OCI-LY1 (cell line): ENCODE measurements around the gene BLOC1S1.

ENCODE experiments used
- H2AFZ ChIP-seq: fragments of 200-600 bp; sonication (generic), shearing (Covaris generic); 2 replicates; pipeline ENCODE4 v1.6.0; 2014; ENCODE audit warnings: antibody characterized with exemption, mild to moderate bottlenecking, low read length
- H3F3A ChIP-seq: fragments of 200-600 bp; sonication (generic), shearing (Covaris generic); 2 replicates; pipeline ENCODE4 v1.6.0; 2014; ENCODE audit warnings: mild to moderate bottlenecking, antibody characterized with exemption, low read length, moderate library complexity; ENCODE audit not compliant: insufficient read depth
- H3K27ac ChIP-seq: fragments of 200-600 bp; sonication (generic); 2 replicates; pipeline ENCODE4 v1.5.1; 2014; ENCODE audit warnings: low read length, mixed run types, mild to moderate bottlenecking, low read depth; ENCODE audit not compliant: poor library complexity, severe bottlenecking
- H3K27me3 ChIP-seq: fragments of 200-600 bp; sonication (generic); 2 replicates; pipeline ENCODE4 v1.6.0; 2014; ENCODE audit warnings: antibody characterized with exemption, mild to moderate bottlenecking, low read length, moderate library complexity; ENCODE audit not compliant: insufficient read depth
- H3K36me3 ChIP-seq: fragments of 200-600 bp; sonication (generic); 2 replicates; pipeline ENCODE4 v1.6.1; 2014; ENCODE audit warnings: mild to moderate bottlenecking, antibody characterized with exemption, low read length, moderate library complexity, mixed read lengths; ENCODE audit not compliant: insufficient read depth
- H3K4me1 ChIP-seq: fragments of 200-600 bp; sonication (generic); 2 replicates; pipeline ENCODE4 v1.5.1; 2014; ENCODE audit warnings: mild to moderate bottlenecking, low read length, moderate library complexity; ENCODE audit not compliant: insufficient read depth, severe bottlenecking
- H3K4me2 ChIP-seq: fragments of 200-600 bp; sonication (generic), shearing (Covaris generic); 2 replicates; pipeline ENCODE4 v1.6.1; 2014; ENCODE audit warnings: low read length
- H3K4me3 ChIP-seq: fragments of 200-600 bp; sonication (generic); 2 replicates; pipeline ENCODE4 v1.5.1; 2014; ENCODE audit warnings: low read length, low read depth, mild to moderate bottlenecking, mixed read lengths; ENCODE audit not compliant: poor library complexity, severe bottlenecking
- H3K79me2 ChIP-seq: fragments of 200-600 bp; shearing (Covaris generic); 2 replicates; pipeline ENCODE4 v1.6.1; 2016; ENCODE audit warnings: mixed run types, low read length, mixed read lengths; ENCODE audit not compliant: insufficient read depth
- H3K9ac ChIP-seq: fragments of 200-600 bp; sonication (generic), shearing (Covaris generic); 2 replicates; pipeline ENCODE4 v1.6.1; 2014; ENCODE audit warnings: mild to moderate bottlenecking, low read length, mixed read lengths
- H3K9me2 ChIP-seq: fragments of 200-600 bp; sonication (generic), shearing (Covaris generic); 2 replicates; pipeline ENCODE4 v1.6.1; 2014; ENCODE audit warnings: low read depth, mild to moderate bottlenecking, low read length, mixed read lengths
- H3K9me3 ChIP-seq: fragments of 200-600 bp; shearing (Covaris generic); 2 replicates; pipeline ENCODE4 v1.6.1; 2014; ENCODE audit warnings: low read length, mixed read lengths
- H4K20me1 ChIP-seq: fragments of 200-600 bp; sonication (generic), shearing (Covaris generic); 2 replicates; pipeline ENCODE4 v1.6.0; 2016; ENCODE audit warnings: mild to moderate bottlenecking, low read length; ENCODE audit not compliant: insufficient read depth
- EZH2 ChIP-seq: fragments of 200-600 bp; sonication (generic), shearing (Covaris generic); IDR thresholded peaks from 2 replicates; pipeline ENCODE4 v1.8.0; 2017; ENCODE audit warnings: borderline replicate concordance, mixed run types, mild to moderate bottlenecking, antibody characterized with exemption, low read length, moderate library complexity, mixed read lengths
- TF ChIP-seq, protein P1 (sequence below): fragments of 200-600 bp; sonication (generic), shearing (Covaris generic); IDR thresholded peaks from 2 replicates; pipeline ENCODE4 v1.5.1; 2017; ENCODE audit warnings: mild to moderate bottlenecking, antibody characterized with exemption, low read length, moderate library complexity, mixed read lengths

The BLOC1S1 gene

DNA sequence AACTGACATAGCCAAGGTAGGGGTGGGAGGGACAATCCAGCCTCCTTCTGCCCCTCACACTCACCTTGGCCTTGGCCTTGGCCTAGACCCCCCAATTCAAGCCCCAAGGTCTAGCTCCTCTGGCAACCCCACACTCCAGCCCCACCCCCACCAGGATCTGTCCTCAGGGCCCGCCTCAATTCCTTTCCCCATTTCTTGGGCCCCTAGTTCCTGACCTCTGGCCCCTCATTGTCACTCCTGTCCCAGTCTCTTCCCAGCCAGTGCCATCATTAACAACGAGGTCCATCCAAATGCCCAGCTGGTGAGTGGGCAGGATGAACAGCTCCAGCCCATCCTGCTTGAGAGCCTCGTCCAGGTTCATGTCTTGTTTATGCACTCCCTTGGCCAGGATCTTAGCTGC, 20.2 kb downstream of the BLOC1S1 start:
- Histone ChIP-seq H3K9me3 (no peaks in the 10 kb centered on the region), H4K20me1 (no peaks in the 10 kb centered on the region), H3K27ac (no peak overlapping the region), H3K79me2 (no peaks in the 10 kb centered on the region), H3K9ac (no peak overlapping the region), H3K9me2 (no peaks in the 10 kb centered on the region), H3K4me3 (no peak overlapping the region), H3K4me2 (no peak overlapping the region), H2AFZ (no peak overlapping the region), H3K36me3 (no peaks in the 10 kb centered on the region), H3K27me3 (no peaks in the 10 kb centered on the region), H3F3A (no peaks in the 10 kb centered on the region), H3K4me1 (peaks cover 14% of the 10 kb centered on the region)
- no peak for TF ChIP-seq EZH2
- TF ChIP-seq, protein P1, sequence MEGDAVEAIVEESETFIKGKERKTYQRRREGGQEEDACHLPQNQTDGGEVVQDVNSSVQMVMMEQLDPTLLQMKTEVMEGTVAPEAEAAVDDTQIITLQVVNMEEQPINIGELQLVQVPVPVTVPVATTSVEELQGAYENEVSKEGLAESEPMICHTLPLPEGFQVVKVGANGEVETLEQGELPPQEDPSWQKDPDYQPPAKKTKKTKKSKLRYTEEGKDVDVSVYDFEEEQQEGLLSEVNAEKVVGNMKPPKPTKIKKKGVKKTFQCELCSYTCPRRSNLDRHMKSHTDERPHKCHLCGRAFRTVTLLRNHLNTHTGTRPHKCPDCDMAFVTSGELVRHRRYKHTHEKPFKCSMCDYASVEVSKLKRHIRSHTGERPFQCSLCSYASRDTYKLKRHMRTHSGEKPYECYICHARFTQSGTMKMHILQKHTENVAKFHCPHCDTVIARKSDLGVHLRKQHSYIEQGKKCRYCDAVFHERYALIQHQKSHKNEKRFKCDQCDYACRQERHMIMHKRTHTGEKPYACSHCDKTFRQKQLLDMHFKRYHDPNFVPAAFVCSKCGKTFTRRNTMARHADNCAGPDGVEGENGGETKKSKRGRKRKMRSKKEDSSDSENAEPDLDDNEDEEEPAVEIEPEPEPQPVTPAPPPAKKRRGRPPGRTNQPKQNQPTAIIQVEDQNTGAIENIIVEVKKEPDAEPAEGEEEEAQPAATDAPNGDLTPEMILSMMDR: no peak

DNA sequence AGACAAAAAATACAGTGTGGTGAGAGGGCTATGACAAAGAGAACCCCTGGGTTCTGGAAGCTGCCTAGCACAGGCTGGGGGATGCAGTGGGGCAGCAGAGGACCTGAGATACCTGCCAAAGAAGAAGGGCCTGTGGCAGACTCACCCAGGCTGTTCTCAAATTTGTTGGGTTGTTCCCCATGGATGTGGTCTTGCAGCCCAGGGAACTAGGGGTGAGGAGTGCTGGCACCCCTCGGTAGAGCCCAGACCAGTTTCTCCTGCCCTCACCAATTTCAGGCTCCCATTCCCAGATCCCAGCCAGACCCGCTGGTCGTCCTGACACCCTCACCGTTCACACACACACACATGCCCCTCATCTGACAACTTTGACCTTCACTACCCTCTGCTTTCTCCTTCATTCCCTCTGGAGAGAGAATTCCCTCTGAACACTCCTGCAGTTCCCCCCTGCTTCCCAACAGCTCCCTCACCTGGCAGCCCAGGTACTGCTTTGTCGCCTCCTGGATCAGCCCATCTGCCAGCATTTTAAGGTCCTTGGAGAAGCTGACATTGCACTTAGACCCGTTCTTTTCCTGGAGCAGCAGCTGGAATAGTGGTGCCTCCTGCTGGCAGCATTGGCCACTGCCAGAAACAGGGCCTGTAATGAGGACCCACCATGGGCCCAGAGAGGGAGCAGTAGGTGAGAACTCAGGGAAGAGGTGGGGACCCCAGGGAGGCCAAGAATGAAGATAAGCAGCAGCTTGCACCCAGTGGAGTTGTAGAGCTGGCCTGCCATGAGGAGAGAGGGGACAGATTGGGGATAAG, 21.1 kb downstream of the BLOC1S1 start:
- Histone ChIP-seq H2AFZ (no peak overlapping the region), H3K9ac (no peak overlapping the region), H3K4me3 (no peak overlapping the region), H4K20me1 (no peaks in the 10 kb centered on the region), H3K4me1 (peaks cover 14% of the 10 kb centered on the region), H3K36me3 (no peaks in the 10 kb centered on the region), H3K4me2 (no peak overlapping the region), H3F3A (no peaks in the 10 kb centered on the region), H3K27ac (no peak overlapping the region), H3K27me3 (no peaks in the 10 kb centered on the region; the same call in 1 of the 2 replicates), H3K79me2 (no peaks in the 10 kb centered on the region), H3K9me3 (no peaks in the 10 kb centered on the region), H3K9me2 (no peaks in the 10 kb centered on the region)
- no peak for TF ChIP-seq EZH2
- TF ChIP-seq, protein P1: peak; percentile 94

DNA sequence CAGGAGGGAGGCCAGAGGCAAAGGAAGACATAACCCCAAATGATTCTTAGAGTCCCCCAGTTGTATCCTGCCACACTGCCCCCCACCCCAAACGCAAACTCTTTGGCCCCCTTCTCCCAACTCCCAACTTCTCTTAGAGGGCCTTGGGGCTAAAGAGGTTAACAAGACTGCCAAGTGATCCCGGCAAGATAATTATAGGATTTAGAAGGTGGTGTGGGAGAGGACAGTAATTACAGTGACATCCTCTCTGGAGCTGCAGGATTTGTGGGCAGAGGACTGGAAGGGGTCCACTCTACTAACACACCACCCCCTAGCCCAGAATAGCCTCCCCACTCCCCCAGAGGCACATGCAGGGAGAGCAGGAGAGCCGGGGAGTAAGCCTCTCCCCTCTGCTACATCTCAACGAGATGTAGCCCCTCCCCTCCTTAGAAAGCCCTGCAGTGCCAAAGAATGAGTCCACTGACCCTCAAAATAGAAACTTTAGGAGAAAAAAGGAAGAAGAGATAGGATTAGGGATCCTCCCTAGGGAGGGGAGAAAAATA, 21.8 kb downstream of the BLOC1S1 start:
- Histone ChIP-seq H3F3A (no peaks in the 10 kb centered on the region), H3K4me3 (peak overlapping the region; percentile 63), H3K4me1 (peaks cover 16% of the 10 kb centered on the region), H2AFZ (peak overlapping the region; percentile 4; the same call in 1 of the 2 replicates), H3K4me2 (peak overlapping the region; percentile 89), H3K9ac (peak overlapping the region; percentile 42; the same call in 1 of the 2 replicates), H3K9me2 (no peaks in the 10 kb centered on the region), H3K36me3 (no peaks in the 10 kb centered on the region), H3K79me2 (no peaks in the 10 kb centered on the region), H4K20me1 (no peaks in the 10 kb centered on the region), H3K27me3 (no peaks in the 10 kb centered on the region; the same call in 1 of the 2 replicates), H3K9me3 (no peaks in the 10 kb centered on the region), H3K27ac (peak overlapping the region; percentile 43)
- no peak for TF ChIP-seq EZH2
